GM18498 (cell line): ENCODE data around the gene NUP210.

Experiments
- ATAC-seq: cut with Tn5 transposase; IDR thresholded peaks from one replicate; pipeline ENCODE4 v1.9.1; 2021; ENCODE audit warnings: mild to moderate bottlenecking, moderate library complexity; ENCODE audit not compliant: unreplicated experiment

The NUP210 gene

DNA sequence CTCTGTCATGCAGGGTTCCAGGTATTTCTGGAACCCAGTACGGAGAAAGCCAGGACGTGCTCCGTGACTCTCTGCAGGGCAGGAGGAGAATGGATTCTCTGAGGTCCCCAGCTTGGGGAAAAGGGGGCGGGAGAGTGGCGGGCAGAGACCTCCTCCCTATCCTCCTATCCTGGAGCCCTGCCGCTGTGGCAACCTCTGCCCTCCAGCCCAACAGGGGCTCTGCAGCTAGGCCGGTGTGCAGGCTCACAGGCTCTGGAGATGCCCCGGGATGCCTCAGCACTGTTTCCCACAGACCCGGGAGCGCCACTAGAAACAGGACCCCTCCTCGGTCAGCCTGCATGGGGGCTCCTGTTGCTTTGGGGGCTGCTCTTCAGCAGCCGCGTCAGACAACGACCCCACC, 43.1 kb downstream of the NUP210 start:
- ATAC-seq, result no peak

DNA sequence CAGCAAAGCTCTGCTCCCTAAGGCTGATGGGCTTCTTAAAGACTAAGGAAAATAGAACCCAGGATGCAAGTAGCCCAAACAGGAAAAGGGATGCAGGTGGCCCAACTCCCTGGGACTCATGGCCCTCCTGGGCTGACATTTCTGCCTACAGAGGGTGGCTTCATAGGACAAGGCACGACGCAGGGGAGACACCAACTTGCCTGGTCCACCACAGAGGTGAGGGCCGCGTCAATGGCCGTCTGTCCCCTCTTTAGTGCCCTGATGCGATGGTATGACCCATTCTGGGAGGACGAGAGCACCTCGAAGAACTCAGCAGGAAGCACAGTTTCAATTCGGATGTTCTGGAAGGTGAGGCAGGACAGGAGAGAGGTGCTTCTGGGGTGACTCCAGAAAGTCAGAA, 44.0 kb downstream of the NUP210 start:
- ATAC-seq, result no peak

DNA sequence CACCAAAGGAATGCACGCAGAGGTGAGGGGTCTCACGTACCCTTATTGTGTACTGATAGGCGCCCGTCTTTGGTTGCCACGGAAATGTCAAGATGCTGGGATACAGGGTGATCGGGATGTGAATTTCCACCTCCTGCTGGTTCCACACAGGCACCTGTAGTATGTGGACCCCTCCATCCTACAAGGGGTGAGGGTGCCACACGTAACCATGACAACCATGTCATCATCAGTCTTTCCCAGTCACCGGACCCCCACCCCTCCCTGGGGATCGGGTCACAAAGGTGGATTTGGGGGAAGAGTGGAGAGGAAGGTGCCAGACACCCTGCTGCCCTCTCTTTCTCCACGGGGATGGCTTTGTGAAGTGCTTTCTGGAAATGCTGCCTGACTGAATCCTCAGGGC, 44.7 kb downstream of the NUP210 start:
- ATAC-seq, result no peak

DNA sequence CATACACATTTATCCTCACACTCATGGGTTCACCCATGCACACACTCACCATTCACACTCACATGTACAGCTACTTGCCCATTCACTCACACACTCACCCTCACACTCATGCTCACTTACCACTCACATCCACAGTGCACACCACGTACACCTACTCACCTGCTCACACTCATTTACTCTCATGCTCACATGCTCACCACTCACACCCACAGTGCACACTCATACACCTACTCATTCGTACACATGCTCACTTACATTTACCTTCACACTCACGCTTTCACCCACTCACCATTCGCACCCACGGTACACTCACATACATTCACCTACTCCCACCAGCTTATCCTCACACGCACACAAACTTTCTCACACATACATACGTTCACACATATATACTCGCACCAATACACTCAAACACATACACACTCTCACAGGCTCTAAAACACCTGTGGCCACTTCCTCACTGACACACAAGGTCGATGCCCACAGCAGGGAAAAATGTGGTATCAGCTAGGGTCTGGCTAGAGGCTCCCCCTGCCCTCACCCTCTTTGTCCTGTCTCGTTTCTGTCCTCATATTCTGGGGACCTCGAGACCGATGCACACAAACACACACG, 46.0 kb downstream of the NUP210 start:
- ATAC-seq, result no peak

GRCh38 chr3:13372656-13373055, 47.5 kb downstream of the NUP210 start:
- ATAC-seq, result no peak

DNA sequence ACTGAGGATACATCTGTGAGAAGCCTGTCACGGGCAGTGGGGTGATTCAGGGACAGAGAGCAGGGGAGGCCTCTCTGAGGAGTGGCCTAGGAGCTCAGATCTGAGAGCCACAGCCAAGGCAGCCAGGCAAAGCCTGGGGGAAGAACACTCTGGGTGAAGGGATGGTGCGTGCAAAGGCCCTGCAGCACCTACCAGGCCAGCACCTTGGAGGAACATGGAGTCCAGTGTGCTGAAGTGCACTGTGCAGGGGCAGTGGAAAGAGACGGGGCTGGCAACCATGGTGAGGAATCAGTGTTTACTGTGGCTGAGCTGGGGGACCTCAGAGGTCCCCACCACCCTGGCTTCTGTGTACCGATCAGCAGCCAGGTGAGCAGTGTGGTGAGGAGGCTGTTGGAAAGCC, 48.0 kb downstream of the NUP210 start:
- ATAC-seq, result no peak

GRCh38 chr3:13371100-13372075, 48.7 kb downstream of the NUP210 start:
- ATAC-seq, result no peak

DNA sequence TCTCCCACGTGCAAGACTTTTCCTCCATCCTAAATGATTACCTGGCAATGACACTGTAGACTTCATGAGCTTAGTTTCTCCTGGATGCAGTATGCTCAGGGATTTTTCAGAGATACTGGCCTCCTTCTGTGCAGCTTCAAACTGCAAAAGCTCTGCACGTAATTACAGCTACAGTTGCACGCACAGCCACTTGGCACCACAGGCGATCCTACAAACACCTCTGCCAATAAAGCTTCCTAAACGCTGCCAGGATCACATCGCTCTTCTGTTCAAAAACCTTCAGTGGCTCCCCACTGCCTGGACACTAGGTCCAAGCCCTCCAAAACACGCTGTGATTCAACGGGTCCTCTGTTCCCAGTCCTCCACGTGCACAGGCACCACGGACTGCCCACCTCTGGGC, 49.5 kb downstream of the NUP210 start:
- no peak for ATAC-seq

DNA sequence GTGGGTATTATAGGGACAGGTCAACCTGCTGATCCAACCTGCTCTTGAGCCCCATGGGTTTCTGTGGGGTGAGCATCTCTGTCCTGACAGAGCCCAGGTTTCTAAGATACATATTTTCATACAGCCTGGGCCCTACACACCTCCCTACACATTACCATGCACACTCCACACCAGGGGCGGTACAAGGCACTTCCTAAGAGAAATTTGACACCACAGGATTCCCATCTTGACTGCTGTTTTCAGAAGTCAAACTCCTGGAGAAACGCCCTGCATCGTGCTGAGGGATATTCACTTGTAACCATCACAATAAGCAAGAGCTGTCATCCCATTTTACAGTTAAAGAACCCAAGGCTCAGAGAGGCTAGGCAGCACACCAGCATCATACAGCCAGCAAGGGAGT, 50.1 kb downstream of the NUP210 start:
- no peak for ATAC-seq

- ATAC-seq, result no peak
Measured at GRCh38 chr3:13368834-13369233, 51.3 kb downstream of the NUP210 start.

DNA sequence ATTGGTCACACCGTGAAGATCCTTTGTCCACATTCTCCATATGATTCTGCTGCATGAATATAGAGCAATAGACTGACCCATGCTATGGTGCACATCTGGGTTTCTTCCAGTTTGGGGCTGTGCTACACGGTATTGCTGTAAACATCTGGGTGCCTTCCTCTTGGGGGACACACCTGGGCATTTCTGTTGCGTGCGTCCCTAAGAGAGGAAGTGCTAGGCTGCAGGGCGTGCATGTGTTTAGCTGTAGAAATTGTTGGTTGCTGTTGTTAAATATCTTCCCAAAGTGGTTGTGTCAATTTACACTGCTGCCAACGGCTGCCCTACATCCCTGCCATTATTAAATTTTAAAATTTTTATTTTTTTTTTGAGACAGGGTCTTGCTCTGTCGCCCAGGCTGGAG, 52.4 kb downstream of the NUP210 start:
- ATAC-seq, result no peak

- no peak for ATAC-seq
Measured at GRCh38 chr3:13365390-13366379, 54.4 kb downstream of the NUP210 start.

DNA sequence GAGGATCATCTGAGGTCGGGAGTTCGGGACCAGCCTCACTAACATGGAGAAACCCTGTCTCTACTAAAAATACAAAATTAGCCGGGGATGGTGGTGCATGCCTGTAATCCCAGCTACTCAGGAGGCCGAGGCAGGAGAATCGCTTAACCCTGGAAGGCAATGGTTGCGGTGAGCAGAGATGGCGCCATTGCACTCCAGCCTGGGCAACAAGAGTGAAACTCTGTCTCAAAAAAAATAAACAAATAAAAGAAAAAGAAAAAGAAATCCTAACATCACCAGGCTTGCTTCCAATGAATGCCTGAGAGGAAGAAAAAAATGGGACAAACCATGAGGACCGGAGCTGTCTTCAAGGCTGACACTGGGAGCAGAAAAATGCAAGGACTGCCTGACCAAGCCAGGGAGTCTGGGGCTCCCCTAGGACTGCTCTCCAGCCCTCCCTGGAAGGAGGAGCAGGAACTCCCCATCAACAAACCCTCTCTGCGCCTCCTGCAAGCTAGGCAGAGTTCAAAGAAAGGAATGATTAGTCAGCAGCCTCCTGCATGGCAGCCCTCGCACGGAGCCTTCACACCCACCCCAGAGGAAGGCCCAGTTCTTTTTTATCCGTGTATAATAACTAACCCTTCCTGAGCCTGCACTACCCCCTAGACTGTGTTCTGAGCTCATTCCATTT, 55.4 kb downstream of the NUP210 start:
- no peak for ATAC-seq

- ATAC-seq, result no peak
Measured at GRCh38 chr3:13362551-13362950, 57.6 kb downstream of the NUP210 start.

GRCh38 chr3:13359916-13360315, 60.2 kb downstream of the NUP210 start:
- no peak for ATAC-seq

DNA sequence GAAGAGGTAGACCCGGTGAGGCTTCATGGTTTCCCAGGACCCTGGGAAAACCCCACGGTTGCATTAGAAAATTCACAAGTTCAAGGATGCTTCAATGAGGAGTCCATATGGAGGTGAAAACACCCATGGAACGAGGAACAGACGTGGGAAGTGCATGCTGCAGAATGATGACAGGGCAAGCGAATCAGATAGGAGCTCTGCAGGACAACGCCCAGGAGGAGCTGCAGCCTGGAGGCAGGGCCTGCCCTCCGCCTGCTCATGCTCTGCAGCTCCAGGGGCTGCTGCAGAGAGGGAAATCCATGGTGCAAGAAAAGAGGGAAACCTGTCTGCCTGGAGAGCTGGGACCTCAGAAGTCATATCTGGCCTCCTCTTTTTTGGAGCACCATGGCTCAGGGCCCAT, 61.5 kb downstream of the NUP210 start:
- ATAC-seq, result no peak

DNA sequence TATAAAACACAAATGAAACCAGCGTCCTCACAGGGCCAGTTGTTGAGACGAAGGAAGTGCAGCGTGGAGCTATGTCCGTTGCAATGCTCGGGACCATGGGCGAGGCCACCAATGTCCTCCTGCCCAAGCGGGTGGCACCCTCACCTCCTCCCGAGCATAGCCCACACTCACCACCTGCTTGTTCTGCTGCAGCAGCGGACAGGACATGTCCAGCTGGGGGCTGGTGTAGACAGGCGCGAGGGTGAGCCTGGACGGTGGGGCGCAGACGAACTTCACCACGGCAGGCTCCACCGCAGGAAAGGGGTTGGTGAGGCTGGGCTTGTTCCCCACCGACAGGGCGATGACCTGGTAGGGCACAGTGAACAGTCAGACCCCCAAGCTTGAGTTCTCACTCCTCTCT, 62.1 kb downstream of the NUP210 start:
- no peak for ATAC-seq

GRCh38 chr3:13357074-13357473, 63.0 kb downstream of the NUP210 start:
- no peak for ATAC-seq

- ATAC-seq, result no peak
Measured at GRCh38 chr3:13353936-13354542, 66.1 kb downstream of the NUP210 start.

DNA sequence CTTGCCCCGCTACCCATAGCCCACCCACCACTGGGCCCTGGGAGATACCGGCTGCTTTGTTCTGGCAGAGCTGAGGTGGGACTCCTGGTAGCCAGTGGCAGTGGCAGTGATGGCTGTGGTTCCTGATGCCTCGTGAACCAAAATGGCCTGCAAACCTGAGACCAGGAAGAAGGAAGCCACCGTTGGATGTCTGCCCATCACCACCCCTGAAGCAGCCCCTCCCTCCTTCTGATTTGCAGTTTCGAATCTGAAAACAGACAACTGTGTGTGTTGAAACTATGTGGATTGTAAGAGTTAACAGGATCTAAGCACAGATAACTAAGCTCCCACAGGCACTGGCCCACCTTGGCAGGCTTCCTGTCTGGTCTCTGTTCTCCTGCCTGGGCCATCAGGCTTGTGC, 66.6 kb downstream of the NUP210 start:
- no peak for ATAC-seq
